ENCODE measurements around the gene NPFFR1.

DNA sequence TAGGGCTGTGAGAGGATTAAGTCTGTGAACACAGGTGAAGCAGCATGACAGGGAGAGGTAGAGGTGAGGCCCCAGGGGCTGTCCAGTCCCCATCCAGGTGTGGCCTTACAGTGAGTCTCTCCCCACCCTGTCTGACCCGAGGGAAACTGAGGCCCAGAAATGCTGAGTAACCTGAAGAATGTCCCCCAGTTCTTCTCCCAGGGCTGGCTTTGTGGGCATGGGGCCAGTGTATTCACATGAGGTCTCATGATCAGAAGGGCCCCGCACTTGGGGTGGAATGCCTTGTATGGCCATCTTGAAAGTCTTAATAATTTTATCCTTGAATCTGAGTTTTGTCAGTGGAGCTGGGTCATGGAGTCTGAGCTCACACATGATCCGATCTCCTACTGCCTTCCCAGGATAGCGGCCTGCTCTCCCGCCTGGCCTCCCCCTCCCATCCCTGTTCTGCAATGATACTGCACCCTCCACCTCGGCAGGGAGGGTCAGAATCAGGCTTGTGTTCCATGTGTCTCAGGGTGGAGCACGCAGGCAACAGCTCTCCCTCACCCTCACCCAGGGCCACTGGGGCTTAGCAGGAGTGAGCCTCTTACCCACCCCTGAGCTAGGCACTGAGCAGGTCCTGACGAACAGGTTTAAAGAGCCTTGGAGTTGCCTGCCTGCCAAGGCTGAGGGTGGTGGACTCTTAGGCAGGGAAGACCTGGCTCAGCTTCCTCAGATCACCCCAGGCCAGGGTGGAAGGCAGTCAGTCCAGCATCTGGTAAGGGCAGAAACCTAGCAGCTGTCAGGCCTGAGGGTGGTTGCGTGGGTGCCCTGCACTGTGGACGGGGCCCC, 41.4 kb upstream of the NPFFR1 start:
- TF ChIP-seq, protein P1, sequence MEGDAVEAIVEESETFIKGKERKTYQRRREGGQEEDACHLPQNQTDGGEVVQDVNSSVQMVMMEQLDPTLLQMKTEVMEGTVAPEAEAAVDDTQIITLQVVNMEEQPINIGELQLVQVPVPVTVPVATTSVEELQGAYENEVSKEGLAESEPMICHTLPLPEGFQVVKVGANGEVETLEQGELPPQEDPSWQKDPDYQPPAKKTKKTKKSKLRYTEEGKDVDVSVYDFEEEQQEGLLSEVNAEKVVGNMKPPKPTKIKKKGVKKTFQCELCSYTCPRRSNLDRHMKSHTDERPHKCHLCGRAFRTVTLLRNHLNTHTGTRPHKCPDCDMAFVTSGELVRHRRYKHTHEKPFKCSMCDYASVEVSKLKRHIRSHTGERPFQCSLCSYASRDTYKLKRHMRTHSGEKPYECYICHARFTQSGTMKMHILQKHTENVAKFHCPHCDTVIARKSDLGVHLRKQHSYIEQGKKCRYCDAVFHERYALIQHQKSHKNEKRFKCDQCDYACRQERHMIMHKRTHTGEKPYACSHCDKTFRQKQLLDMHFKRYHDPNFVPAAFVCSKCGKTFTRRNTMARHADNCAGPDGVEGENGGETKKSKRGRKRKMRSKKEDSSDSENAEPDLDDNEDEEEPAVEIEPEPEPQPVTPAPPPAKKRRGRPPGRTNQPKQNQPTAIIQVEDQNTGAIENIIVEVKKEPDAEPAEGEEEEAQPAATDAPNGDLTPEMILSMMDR (conservative IDR thresholded peaks at IDR 0.05; ENCODE audit: low read depth in 2 of 2) = no peak
- TF ChIP-seq, protein P2, sequence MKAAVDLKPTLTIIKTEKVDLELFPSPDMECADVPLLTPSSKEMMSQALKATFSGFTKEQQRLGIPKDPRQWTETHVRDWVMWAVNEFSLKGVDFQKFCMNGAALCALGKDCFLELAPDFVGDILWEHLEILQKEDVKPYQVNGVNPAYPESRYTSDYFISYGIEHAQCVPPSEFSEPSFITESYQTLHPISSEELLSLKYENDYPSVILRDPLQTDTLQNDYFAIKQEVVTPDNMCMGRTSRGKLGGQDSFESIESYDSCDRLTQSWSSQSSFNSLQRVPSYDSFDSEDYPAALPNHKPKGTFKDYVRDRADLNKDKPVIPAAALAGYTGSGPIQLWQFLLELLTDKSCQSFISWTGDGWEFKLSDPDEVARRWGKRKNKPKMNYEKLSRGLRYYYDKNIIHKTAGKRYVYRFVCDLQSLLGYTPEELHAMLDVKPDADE (IDR thresholded peaks at IDR 0.05) = no peak
- TF ChIP-seq EZH2 (IDR thresholded peaks at IDR 0.05; ENCODE audit: low read depth, unreplicated experiment) (no peak), POLR2AphosphoS5 (IDR thresholded peaks at IDR 0.05; ENCODE audit: low read depth) (no peak), CREB1 (CRISPR knock-in tag; IDR thresholded peaks at IDR 0.05; ENCODE audit: low read depth) (no peak), NANOG (IDR thresholded peaks at IDR 0.05; ENCODE audit: borderline replicate concordance) (no peak), EZH2phosphoT487 (IDR thresholded peaks at IDR 0.05; ENCODE audit: unreplicated experiment) (no peak), STAT1 (IDR thresholded peaks at IDR 0.05; ENCODE audit: unreplicated experiment) (no peak)
- TF ChIP-seq, protein P3, sequence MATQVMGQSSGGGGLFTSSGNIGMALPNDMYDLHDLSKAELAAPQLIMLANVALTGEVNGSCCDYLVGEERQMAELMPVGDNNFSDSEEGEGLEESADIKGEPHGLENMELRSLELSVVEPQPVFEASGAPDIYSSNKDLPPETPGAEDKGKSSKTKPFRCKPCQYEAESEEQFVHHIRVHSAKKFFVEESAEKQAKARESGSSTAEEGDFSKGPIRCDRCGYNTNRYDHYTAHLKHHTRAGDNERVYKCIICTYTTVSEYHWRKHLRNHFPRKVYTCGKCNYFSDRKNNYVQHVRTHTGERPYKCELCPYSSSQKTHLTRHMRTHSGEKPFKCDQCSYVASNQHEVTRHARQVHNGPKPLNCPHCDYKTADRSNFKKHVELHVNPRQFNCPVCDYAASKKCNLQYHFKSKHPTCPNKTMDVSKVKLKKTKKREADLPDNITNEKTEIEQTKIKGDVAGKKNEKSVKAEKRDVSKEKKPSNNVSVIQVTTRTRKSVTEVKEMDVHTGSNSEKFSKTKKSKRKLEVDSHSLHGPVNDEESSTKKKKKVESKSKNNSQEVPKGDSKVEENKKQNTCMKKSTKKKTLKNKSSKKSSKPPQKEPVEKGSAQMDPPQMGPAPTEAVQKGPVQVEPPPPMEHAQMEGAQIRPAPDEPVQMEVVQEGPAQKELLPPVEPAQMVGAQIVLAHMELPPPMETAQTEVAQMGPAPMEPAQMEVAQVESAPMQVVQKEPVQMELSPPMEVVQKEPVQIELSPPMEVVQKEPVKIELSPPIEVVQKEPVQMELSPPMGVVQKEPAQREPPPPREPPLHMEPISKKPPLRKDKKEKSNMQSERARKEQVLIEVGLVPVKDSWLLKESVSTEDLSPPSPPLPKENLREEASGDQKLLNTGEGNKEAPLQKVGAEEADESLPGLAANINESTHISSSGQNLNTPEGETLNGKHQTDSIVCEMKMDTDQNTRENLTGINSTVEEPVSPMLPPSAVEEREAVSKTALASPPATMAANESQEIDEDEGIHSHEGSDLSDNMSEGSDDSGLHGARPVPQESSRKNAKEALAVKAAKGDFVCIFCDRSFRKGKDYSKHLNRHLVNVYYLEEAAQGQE (IDR thresholded peaks at IDR 0.05; ENCODE audit: unreplicated experiment) = no peak
- TF ChIP-seq, protein P4, sequence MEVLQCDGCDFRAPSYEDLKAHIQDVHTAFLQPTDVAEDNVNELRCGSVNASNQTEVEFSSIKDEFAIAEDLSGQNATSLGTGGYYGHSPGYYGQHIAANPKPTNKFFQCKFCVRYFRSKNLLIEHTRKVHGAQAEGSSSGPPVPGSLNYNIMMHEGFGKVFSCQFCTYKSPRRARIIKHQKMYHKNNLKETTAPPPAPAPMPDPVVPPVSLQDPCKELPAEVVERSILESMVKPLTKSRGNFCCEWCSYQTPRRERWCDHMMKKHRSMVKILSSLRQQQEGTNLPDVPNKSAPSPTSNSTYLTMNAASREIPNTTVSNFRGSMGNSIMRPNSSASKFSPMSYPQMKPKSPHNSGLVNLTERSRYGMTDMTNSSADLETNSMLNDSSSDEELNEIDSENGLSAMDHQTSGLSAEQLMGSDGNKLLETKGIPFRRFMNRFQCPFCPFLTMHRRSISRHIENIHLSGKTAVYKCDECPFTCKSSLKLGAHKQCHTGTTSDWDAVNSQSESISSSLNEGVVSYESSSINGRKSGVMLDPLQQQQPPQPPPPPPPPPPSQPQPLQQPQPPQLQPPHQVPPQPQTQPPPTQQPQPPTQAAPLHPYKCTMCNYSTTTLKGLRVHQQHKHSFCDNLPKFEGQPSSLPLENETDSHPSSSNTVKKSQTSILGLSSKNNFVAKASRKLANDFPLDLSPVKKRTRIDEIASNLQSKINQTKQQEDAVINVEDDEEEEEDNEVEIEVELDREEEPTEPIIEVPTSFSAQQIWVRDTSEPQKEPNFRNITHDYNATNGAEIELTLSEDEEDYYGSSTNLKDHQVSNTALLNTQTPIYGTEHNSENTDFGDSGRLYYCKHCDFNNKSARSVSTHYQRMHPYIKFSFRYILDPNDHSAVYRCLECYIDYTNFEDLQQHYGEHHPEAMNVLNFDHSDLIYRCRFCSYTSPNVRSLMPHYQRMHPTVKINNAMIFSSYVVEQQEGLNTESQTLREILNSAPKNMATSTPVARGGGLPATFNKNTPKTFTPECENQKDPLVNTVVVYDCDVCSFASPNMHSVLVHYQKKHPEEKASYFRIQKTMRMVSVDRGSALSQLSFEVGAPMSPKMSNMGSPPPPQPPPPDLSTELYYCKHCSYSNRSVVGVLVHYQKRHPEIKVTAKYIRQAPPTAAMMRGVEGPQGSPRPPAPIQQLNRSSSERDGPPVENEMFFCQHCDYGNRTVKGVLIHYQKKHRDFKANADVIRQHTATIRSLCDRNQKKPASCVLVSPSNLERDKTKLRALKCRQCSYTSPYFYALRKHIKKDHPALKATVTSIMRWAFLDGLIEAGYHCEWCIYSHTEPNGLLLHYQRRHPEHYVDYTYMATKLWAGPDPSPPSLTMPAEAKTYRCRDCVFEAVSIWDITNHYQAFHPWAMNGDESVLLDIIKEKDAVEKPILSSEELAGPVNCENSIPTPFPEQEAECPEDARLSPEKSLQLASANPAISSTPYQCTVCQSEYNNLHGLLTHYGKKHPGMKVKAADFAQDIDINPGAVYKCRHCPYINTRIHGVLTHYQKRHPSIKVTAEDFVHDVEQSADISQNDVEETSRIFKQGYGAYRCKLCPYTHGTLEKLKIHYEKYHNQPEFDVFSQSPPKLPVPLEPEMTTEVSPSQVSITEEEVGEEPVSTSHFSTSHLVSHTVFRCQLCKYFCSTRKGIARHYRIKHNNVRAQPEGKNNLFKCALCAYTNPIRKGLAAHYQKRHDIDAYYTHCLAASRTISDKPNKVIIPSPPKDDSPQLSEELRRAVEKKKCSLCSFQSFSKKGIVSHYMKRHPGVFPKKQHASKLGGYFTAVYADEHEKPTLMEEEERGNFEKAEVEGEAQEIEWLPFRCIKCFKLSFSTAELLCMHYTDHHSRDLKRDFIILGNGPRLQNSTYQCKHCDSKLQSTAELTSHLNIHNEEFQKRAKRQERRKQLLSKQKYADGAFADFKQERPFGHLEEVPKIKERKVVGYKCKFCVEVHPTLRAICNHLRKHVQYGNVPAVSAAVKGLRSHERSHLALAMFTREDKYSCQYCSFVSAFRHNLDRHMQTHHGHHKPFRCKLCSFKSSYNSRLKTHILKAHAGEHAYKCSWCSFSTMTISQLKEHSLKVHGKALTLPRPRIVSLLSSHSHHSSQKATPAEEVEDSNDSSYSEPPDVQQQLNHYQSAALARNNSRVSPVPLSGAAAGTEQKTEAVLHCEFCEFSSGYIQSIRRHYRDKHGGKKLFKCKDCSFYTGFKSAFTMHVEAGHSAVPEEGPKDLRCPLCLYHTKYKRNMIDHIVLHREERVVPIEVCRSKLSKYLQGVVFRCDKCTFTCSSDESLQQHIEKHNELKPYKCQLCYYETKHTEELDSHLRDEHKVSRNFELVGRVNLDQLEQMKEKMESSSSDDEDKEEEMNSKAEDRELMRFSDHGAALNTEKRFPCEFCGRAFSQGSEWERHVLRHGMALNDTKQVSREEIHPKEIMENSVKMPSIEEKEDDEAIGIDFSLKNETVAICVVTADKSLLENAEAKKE (CRISPR knock-in tag; IDR thresholded peaks at IDR 0.05) = no peak
